Urinary bladder (tissue), 4 donors: Measurements from ENCODE around the gene EIF4E3. TPM values are rescaled to one million over a fixed set of nuclear protein-coding genes. Genes with fewer than 3 reads are reported as not detected.

ENCODE experiments used
- DNase-seq: peaks from one replicate; pipeline ENCODE4 v3.0.0-alpha.2; 2015; ENCODE audit errors: extremely low spot score
- H3K27ac ChIP-seq: one replicate; pipeline ENCODE4 v1.5.1; 2013; ENCODE audit warnings: low read depth, mild to moderate bottlenecking, moderate library complexity
- H3K36me3 ChIP-seq: one replicate; pipeline ENCODE4 v1.6.1; 2013; ENCODE audit warnings: mild to moderate bottlenecking, moderate library complexity; ENCODE audit not compliant: insufficient read depth
- H3K4me1 ChIP-seq: one replicate; pipeline ENCODE4 v1.6.1; 2013; ENCODE audit warnings: mild to moderate bottlenecking, moderate library complexity; ENCODE audit not compliant: insufficient read depth
- H3K4me3 ChIP-seq: one replicate; pipeline ENCODE4 v1.5.1; 2013; ENCODE audit warnings: low read depth, low read length
- WGBS: extraction: QIAGEN DNeasy Blood & Tissue Kit; methylation state at CpG from one replicate; pipeline ENCODE4 v1.1.7; 2013; 5-methylcytosine and 5-hydroxymethylcytosine counted together
- polyA plus RNA-seq: library from polyadenylated mRNA; stranded (reverse); fragments of 200-250 nt; gene quantifications from one replicate; pipeline ENCODE4 v1.2.3, GENCODE V29; 2013
- total RNA-seq: library from RNA; depleted of rRNA; stranded (reverse); fragments of >200 nt; gene quantifications from one replicate; pipeline ENCODE4 v1.2.3, GENCODE V29; 2014
- donor health status: healthy with polysubstance abuse.
- donor health status: healthy.

The EIF4E3 gene
- total and polyA plus RNA-seq, 2 donors = 16.0 to 22.8 TPM

- H3K36me3 ChIP-seq = no peaks in the 10 kb centered on the region
- no peak for DNase-seq
- 88% methylated on average over 3 of the region's 3 CpGs for WGBS
- no peak overlapping the region for H3K27ac ChIP-seq
- no peaks in the 10 kb centered on the region for H3K4me1 ChIP-seq
- H3K4me3 ChIP-seq = no peak overlapping the region
These were observed 63.1 kb downstream of the EIF4E3 start for GRCh38 chr3:71662056-71662455.

GRCh38 chr3:71659864-71660591 is 65.2 kb downstream of the EIF4E3 start:
- Histone ChIP-seq H3K36me3 (no peaks in the 10 kb centered on the region), H3K27ac (no peak overlapping the region), H3K4me1 (no peaks in the 10 kb centered on the region), H3K4me3 (no peak overlapping the region)
- WGBS = 48% methylated on average over 9 of the region's 9 CpGs
- DNase-seq = no peak

- Histone ChIP-seq H3K4me3 (no peak overlapping the region), H3K36me3 (no peaks in the 10 kb centered on the region), H3K27ac (no peak overlapping the region), H3K4me1 (no peaks in the 10 kb centered on the region)
- WGBS = 54% methylated on average over 12 of the region's 12 CpGs
- DNase-seq = no peak
These were observed 67.2 kb downstream of the EIF4E3 start for GRCh38 chr3:71657831-71658530.

- Histone ChIP-seq H3K27ac (no peak overlapping the region), H3K4me3 (no peak overlapping the region), H3K36me3 (no peaks in the 10 kb centered on the region), H3K4me1 (no peaks in the 10 kb centered on the region)
- no peak for DNase-seq
- 91% methylated on average over 8 of the region's 8 CpGs for WGBS
These were observed 70.1 kb downstream of the EIF4E3 start for GRCh38 chr3:71655061-71655460.

GRCh38 chr3:71653414-71653807 is 71.8 kb downstream of the EIF4E3 start:
- Histone ChIP-seq H3K4me3 (no peak overlapping the region), H3K27ac (no peak overlapping the region), H3K4me1 (no peaks in the 10 kb centered on the region), H3K36me3 (no peaks in the 10 kb centered on the region)
- WGBS = 76% methylated on average over 6 of the region's 6 CpGs
- no peak for DNase-seq

DNA sequence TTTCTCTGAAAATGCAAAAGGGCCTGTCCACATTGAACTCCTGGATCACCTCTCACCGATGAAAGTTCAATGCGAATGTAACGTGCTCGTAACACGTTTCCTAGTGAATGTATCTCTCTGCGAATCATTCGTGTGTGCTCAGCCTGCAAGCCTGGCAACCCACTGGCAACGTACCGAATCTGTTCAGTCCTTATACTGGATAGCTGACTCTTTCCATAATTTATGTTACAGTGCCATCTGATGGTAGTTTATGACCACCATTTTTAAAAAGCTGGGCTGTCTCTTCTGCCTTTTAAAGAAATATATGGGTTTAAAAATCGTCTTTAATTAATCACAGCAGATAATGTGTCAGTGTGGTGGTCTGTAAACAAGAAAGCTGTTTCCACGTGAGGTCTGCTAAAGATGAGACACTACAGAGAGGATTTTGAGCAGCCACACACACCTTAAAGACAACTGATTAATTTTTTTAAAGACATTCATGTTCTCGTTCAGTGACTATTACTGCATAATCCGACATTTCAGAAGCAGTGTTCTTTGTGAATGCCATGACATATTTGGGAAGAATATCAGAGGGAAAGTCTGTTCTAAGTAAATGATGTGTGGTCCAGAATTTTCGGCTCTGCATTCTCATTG is 72.3 kb downstream of the EIF4E3 start:
- Histone ChIP-seq H3K4me1 (no peaks in the 10 kb centered on the region), H3K27ac (no peak overlapping the region), H3K4me3 (no peak overlapping the region), H3K36me3 (no peaks in the 10 kb centered on the region)
- WGBS = 31% methylated on average over 14 of the region's 14 CpGs
- DNase-seq = no peak

DNA sequence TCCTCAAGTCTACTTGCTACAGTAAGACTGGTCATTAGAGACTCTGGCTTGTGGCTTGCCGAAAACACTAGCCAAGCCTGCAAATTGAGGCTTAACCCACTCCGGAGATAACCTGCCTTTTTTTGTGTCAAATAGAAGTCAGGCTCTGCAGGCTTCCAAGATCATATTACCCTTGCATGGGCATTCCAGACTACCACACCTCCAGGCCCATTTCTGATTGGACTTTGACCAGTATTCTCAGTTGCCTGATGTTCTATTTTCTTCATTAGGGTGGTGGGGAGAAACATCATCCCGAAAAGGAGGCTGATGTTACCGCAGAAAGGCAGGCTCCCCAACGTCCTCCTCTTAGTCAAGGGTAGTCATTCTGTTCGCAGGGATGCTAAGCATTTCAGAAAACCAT is 73.6 kb downstream of the EIF4E3 start:
- no peak for DNase-seq
- Histone ChIP-seq H3K36me3 (no peaks in the 10 kb centered on the region), H3K4me3 (no peak overlapping the region), H3K4me1 (no peaks in the 10 kb centered on the region), H3K27ac (no peak overlapping the region)
- 88% methylated on average over 6 of the region's 6 CpGs for WGBS

DNA sequence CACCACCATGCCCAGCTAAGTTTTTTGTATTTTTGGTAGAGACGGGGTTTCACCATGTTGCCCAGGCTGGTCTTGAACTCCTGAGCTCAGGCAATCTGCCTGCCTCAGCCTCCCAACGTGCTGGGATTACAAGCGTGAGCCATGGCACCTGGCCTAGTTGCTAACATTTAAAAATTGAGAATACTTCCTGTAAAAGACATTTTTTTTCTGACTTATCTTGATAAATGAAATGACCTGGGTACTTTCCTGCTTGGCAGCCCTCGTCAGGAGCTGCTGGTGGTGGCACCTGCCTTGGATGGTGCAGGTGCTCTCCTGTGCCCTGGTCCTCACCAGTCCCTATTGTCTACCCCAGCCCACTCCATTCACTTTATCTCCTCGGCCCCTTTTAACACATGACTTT is 74.8 kb downstream of the EIF4E3 start:
- H3K27ac ChIP-seq = no peak overlapping the region
- WGBS = 90% methylated on average over 5 of the region's 5 CpGs

DNA sequence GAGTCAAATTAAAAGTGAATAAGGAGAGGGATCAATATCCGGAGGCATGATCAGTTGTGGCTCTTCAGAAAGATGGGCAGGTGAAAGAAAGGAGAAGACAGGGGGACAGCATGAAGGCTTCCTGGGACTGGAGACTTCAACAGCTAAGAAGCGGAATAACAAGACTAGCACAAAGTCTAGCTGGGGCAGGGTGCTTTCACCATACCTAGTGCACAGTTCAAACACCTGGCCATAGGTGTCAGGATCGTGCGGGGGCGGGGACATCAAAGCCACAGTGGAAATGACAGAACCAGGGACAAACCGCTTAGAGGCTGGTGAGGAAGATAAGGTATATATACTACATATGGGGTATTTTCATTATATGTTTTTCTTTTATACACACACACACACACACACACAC is 75.4 kb downstream of the EIF4E3 start:
- H3K27ac ChIP-seq = no peak overlapping the region
- 96% methylated on average over 6 of the region's 6 CpGs for WGBS
- H3K4me3 ChIP-seq = no peak overlapping the region
- H3K4me1 ChIP-seq = no peaks in the 10 kb centered on the region
- no peak for DNase-seq
- H3K36me3 ChIP-seq = no peaks in the 10 kb centered on the region

More for the DNA sequence above, 74.8 kb downstream of the EIF4E3 start:
- DNase-seq = no peak
- Histone ChIP-seq H3K4me1 (no peaks in the 10 kb centered on the region), H3K4me3 (no peak overlapping the region), H3K36me3 (no peaks in the 10 kb centered on the region)

- no peaks in the 10 kb centered on the region for H3K36me3 ChIP-seq
- no peaks in the 10 kb centered on the region for H3K4me1 ChIP-seq
- DNase-seq = no peak
- WGBS = 69% methylated on average over 3 of the region's 3 CpGs
- no peak overlapping the region for H3K4me3 ChIP-seq
- H3K27ac ChIP-seq = no peak overlapping the region
These were observed 77.5 kb downstream of the EIF4E3 start for GRCh38 chr3:71647751-71648150.

GRCh38 chr3:71646971-71647370 is 78.2 kb downstream of the EIF4E3 start:
- no peaks in the 10 kb centered on the region for H3K36me3 ChIP-seq
- H3K4me1 ChIP-seq = no peaks in the 10 kb centered on the region
- no peak overlapping the region for H3K27ac ChIP-seq
- no peak for DNase-seq
- no peak overlapping the region for H3K4me3 ChIP-seq

- DNase-seq = no peak
- Histone ChIP-seq H3K27ac (no peak overlapping the region), H3K4me3 (no peak overlapping the region), H3K4me1 (no peaks in the 10 kb centered on the region), H3K36me3 (no peaks in the 10 kb centered on the region)
- 100% methylated on average over 3 of the region's 3 CpGs for WGBS
These were observed 80.1 kb downstream of the EIF4E3 start for GRCh38 chr3:71645140-71645539.

DNA sequence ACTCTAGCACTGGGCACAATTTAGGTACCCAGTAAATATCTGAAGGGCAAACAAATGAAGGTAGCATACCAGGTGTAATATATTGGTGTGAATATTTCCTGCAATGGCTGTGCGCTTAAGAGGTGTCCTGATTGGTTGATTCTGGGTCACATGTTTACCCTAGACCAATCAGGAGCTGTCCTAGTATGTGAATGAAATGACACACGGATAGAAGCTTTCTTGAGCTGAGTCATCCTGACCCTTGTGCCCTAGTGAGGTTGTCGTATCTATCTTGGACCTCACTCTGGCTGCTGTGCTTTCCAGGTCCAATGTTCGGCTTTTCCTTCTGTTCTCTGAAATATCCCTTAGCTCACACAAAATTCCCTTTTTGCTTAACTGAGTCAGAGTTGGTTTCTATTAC is 83.5 kb downstream of the EIF4E3 start:
- DNase-seq = no peak
- Histone ChIP-seq H3K36me3 (no peaks in the 10 kb centered on the region), H3K27ac (no peak overlapping the region), H3K4me1 (no peaks in the 10 kb centered on the region), H3K4me3 (no peak overlapping the region)
- 90% methylated on average over 4 of the region's 4 CpGs for WGBS

DNA sequence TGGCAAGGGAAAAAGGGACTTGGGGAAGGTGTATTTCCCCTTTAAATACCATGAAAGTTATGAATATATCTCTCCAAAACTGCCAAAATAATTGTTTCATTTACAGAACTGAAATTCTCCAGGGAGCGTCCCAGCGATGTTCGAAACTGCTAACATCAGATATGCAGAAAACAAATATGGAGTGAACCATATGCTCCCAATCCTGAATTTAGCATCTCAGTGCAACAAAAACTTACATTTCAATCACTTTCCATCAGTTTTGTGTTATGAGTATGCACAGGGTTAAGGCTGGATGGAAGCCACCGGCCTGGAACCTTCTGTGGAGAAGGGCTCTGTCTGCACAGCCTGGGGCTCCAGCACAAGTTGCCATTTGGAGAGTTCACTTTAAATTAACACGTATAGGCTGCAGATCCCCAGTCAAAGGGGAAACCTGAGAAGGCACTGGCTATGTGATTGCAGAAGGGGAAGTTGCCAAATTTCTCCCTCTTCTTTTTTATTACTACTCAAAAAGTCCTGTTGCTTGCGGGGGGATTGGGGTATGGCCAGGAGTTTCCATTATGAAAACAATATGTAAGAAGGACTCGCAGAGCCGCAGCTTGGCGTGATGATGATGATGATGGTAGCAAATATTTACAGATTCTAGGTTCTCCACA is 84.7 kb downstream of the EIF4E3 start:
- H3K4me1 ChIP-seq = no peaks in the 10 kb centered on the region
- no peak overlapping the region for H3K4me3 ChIP-seq
- H3K36me3 ChIP-seq = no peaks in the 10 kb centered on the region
- H3K27ac ChIP-seq = no peak overlapping the region
- DNase-seq = no peak
- 77% methylated on average over 9 of the region's 9 CpGs for WGBS
